ENCODE measurements around the gene EPHB2. TPM values are rescaled to one million over a fixed set of nuclear protein-coding genes. Genes with fewer than 3 reads are reported as not detected.

The EPHB2 gene
- total and polyA plus RNA-seq, 2 of the 8 experiments (the other 6 are each of a cell fraction or from before 2014, with no cell fraction given): 15.8 to 17.2 TPM

DNA sequence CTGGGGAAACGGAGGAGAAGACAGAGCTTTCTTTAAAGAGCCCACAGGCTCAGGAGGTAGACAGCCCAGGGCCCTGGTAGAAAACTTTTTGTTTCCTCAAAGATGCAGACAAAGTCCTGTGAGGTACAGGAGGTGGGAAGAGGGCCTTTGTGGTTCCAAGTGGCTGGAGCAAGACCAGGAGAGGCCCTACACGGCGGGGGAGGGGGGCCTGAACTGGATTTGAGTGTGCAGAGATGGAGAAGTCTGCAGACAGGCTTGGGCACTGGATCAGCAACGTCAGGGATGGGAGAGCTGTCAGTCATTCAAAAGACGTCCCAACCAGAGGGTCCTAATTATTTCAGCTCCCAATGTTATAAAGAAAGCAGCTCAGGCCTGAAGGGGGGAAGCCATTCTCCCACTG, 126.2 kb downstream of the EPHB2 start:
- 75% methylated on average over 5 of the region's 5 CpGs; no CpG with 5 or more reads in 1 of the 2 experiments for WGBS, 2 experiments (ENCODE audit: extremely low coverage in 1 of 2, insufficient coverage in 1 of 2, insufficient read length in 1 of 2, insufficient replicate concordance in 2 of 2, low coverage in 1 of 2, low lambda C conversion rate in 2 of 2, missing lambda C conversion rate in 1 of 2)

More for the DNA sequence above, 126.2 kb downstream of the EPHB2 start:
- no peak overlapping the region for H3K56ac ChIP-seq (replicated peaks; ENCODE audit: insufficient read length, low read depth, low read length)
- no peaks in the 10 kb centered on the region for H3K9me3 ChIP-seq (ENCODE audit: insufficient read depth in 2 of 2, low read depth in 1 of 2, low read length in 1 of 2)
- no peak overlapping the region for H4K5ac ChIP-seq (ENCODE audit: insufficient read length, low read depth, low read length)
- CTCF ChIA-PET (ENCODE audit: partially characterized antibody): interaction anchor here (0.7 to 1.7 kb wide), 6 partner anchors 12 to 103 kb away, joined by 3 to 12 read pairs (median 4); no protein-coding TSS in a partner anchor
- H3K4me1 ChIP-seq (replicated peaks in 1 of 4; ENCODE audit: control insufficient read depth in 3 of 4, insufficient read depth in 4 of 4, low read length in 3 of 4): peaks cover 0 to 2% (median 0%) of the 10 kb centered on the region in 4 experiments; a peak in 1 of 7 replicates
- FAIRE-seq: no peak
- no peak overlapping the region for H4K8ac ChIP-seq (ENCODE audit: extremely low read depth, insufficient read depth, low read length)
- H2BK120ac ChIP-seq (replicated peaks; ENCODE audit: low read depth, low read length): no peak overlapping the region
- H2AFZ ChIP-seq (ENCODE audit: low read length): no peak overlapping the region
- H3K79me1 ChIP-seq (ENCODE audit: low read depth, low read length): no peaks in the 10 kb centered on the region
- peaks cover 0 to 2% of the 10 kb centered on the region in 2 experiments for H4K20me1 ChIP-seq (replicated peaks in 1 of 2; ENCODE audit: control insufficient read depth in 1 of 2, insufficient read depth in 2 of 2, low read length in 2 of 2)
- POLR2A ChIA-PET (ENCODE audit: partially characterized antibody): interaction anchor here (1.0 kb wide), 1 partner anchor 11 kb away, joined by 3 read pairs; no protein-coding TSS in a partner anchor
- H2AK5ac ChIP-seq (ENCODE audit: low read depth, low read length): no peak overlapping the region
- H2BK15ac ChIP-seq (ENCODE audit: low read length): no peak overlapping the region
- no peak overlapping the region for H3K4ac ChIP-seq (replicated peaks; ENCODE audit: insufficient read length, low read depth, low read length)
- no peak overlapping the region for H3K4me3 ChIP-seq (ENCODE audit: extremely low read depth in 1 of 4, insufficient read depth in 2 of 4, low read depth in 3 of 4, low read length in 4 of 4)
- no peak for DNase-seq (ENCODE audit: low read depth in 1 of 2, low spot score in 2 of 2)
- H3K18ac ChIP-seq (ENCODE audit: extremely low read depth, low read length): no peak overlapping the region
- no peaks in the 10 kb centered on the region for H3K27me3 ChIP-seq (replicated peaks in 1 of 4; ENCODE audit: control insufficient read depth in 3 of 4, extremely low read depth in 1 of 4, insufficient read depth in 3 of 4, low read length in 3 of 4)
- H3K14ac ChIP-seq (ENCODE audit: insufficient read length): no peak overlapping the region
- H3K27ac ChIP-seq (ENCODE audit: low read depth, low read length): no peak overlapping the region
- no peaks in the 10 kb centered on the region for H3K23me2 ChIP-seq (ENCODE audit: low read depth, low read length)
- H3K4me2 ChIP-seq (ENCODE audit: insufficient read depth in 1 of 2, low read depth in 2 of 2, low read length in 2 of 2): no peak overlapping the region
- no peaks in the 10 kb centered on the region for H3K79me2 ChIP-seq (ENCODE audit: control insufficient read depth in 1 of 2, insufficient read depth in 2 of 2, low read length in 2 of 2)
- H2BK12ac ChIP-seq (ENCODE audit: low read depth, low read length): no peak overlapping the region
- H3K23ac ChIP-seq (ENCODE audit: insufficient read length): no peak overlapping the region
- H3K36me3 ChIP-seq (ENCODE audit: control insufficient read depth in 2 of 4, insufficient read depth in 4 of 4, low read length in 3 of 4): no peaks in the 10 kb centered on the region
- no peak for TF ChIP-seq SIX5 (IDR thresholded peaks at IDR 0.05; ENCODE audit: low read depth, low read length)
- TF ChIP-seq JUND (IDR thresholded peaks at IDR 0.05; ENCODE audit: low read length): no peak
- TF ChIP-seq SP1 (IDR thresholded peaks at IDR 0.05; ENCODE audit: low read depth, low read length): no peak
- no peak for TF ChIP-seq GTF2F1 (IDR thresholded peaks at IDR 0.05; ENCODE audit: borderline replicate concordance, low read depth, low read length)
- TF ChIP-seq USF2 (IDR thresholded peaks at IDR 0.05; ENCODE audit: low read length): no peak
- TF ChIP-seq EGR1 (IDR thresholded peaks at IDR 0.05; ENCODE audit: borderline replicate concordance, low read depth, low read length): no peak
- TF ChIP-seq RAD21 (IDR thresholded peaks at IDR 0.05 in 1 of 2, conservative IDR thresholded peaks at IDR 0.05 in 1 of 2; ENCODE audit: low read depth in 2 of 2, low read length in 2 of 2): no peak
- TF ChIP-seq CBX5 (IDR thresholded peaks at IDR 0.05; ENCODE audit: low read depth, low read length): no peak
- TF ChIP-seq NANOG (IDR thresholded peaks at IDR 0.05; ENCODE audit: insufficient read depth, low read depth, low read length, poor library complexity, severe bottlenecking): no peak
- TF ChIP-seq SUZ12 (IDR thresholded peaks at IDR 0.05; ENCODE audit: low read length): no peak
- TF ChIP-seq POLR2A (IDR thresholded peaks at IDR 0.05; ENCODE audit: control extremely low read depth in 1 of 2, low read depth in 2 of 2, low read length in 2 of 2): no peak
- no peak for TF ChIP-seq CHD1 (IDR thresholded peaks at IDR 0.05; ENCODE audit: low read depth, low read length)
- no peak for TF ChIP-seq POLR2AphosphoS5 (IDR thresholded peaks at IDR 0.05; ENCODE audit: low read depth, low read length)
- no peak overlapping the region for H2BK5ac ChIP-seq (ENCODE audit: low read depth, low read length)
- no peak overlapping the region for H3K9ac ChIP-seq (replicated peaks in 1 of 4; ENCODE audit: extremely low read depth in 1 of 4, low read depth in 3 of 4, low read length in 3 of 4)
- no peak overlapping the region for H4K91ac ChIP-seq (replicated peaks; ENCODE audit: insufficient read length, low read length)
- H2BK20ac ChIP-seq (ENCODE audit: low read length): no peak overlapping the region
